NB4 (cell line): ENCODE measurements around the gene GGNBP2.

Source experiments
- MYC ChIP-seq: IDR thresholded peaks from 2 replicates; pipeline ENCODE4 v1.6.1; 2011; ENCODE audit warnings: low read depth, low read length
- POLR2A ChIP-seq: IDR thresholded peaks from 2 replicates; pipeline ENCODE4 v1.6.1; 2011; ENCODE audit warnings: mild to moderate bottlenecking; ENCODE audit not compliant: insufficient read length; ENCODE audit errors: extremely low read depth
- TF ChIP-seq, protein P1 (sequence below): IDR thresholded peaks from one replicate; pipeline ENCODE4 v1.5.1; 2012; ENCODE audit warnings: low read depth, low read length

GRCh38 chr17:36616061-36617029 is 71.6 kb downstream of the GGNBP2 start:
- TF ChIP-seq POLR2A (no peak), MYC (no peak)
- TF ChIP-seq, protein P1, sequence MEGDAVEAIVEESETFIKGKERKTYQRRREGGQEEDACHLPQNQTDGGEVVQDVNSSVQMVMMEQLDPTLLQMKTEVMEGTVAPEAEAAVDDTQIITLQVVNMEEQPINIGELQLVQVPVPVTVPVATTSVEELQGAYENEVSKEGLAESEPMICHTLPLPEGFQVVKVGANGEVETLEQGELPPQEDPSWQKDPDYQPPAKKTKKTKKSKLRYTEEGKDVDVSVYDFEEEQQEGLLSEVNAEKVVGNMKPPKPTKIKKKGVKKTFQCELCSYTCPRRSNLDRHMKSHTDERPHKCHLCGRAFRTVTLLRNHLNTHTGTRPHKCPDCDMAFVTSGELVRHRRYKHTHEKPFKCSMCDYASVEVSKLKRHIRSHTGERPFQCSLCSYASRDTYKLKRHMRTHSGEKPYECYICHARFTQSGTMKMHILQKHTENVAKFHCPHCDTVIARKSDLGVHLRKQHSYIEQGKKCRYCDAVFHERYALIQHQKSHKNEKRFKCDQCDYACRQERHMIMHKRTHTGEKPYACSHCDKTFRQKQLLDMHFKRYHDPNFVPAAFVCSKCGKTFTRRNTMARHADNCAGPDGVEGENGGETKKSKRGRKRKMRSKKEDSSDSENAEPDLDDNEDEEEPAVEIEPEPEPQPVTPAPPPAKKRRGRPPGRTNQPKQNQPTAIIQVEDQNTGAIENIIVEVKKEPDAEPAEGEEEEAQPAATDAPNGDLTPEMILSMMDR: no peak
